ENCODE measurements around the gene TUBB2A.

DNA sequence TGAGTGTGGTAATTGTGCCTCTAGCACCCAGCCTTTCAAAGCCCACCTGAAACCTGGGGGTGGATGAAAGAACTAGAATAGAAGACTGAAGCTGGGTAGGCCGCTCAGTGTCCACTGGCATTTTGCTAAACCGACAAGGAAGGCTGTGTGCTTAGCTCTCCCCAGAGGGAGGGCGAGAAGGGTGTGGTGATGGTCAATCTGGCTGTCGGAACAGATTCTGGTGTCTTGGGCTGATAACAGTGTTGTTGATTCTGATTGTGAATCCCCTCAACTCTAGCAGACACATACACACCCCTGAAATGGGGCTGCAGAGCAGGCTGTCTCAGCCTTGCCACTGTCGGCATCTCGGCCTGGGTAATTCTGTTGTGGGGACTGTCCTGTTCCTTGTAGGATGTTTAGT lies 43.0 kb downstream of the TUBB2A start:
- TF ChIP-seq, protein P1, sequence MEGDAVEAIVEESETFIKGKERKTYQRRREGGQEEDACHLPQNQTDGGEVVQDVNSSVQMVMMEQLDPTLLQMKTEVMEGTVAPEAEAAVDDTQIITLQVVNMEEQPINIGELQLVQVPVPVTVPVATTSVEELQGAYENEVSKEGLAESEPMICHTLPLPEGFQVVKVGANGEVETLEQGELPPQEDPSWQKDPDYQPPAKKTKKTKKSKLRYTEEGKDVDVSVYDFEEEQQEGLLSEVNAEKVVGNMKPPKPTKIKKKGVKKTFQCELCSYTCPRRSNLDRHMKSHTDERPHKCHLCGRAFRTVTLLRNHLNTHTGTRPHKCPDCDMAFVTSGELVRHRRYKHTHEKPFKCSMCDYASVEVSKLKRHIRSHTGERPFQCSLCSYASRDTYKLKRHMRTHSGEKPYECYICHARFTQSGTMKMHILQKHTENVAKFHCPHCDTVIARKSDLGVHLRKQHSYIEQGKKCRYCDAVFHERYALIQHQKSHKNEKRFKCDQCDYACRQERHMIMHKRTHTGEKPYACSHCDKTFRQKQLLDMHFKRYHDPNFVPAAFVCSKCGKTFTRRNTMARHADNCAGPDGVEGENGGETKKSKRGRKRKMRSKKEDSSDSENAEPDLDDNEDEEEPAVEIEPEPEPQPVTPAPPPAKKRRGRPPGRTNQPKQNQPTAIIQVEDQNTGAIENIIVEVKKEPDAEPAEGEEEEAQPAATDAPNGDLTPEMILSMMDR (IDR thresholded peaks at IDR 0.05) = no peak
- TF ChIP-seq ZFX (IDR thresholded peaks at IDR 0.05; ENCODE audit: borderline replicate concordance) = no peak

Measured in 22Rv1 (cell line).